Measurements from ENCODE around the gene PPP1R9A. TPM values are rescaled to one million over a fixed set of nuclear protein-coding genes. Genes with fewer than 3 reads are reported as not detected.

PPP1R9A gene
- total and polyA plus RNA-seq, 4 donors, result 2.2 to 59.1 (median 14.6) TPM

DNA sequence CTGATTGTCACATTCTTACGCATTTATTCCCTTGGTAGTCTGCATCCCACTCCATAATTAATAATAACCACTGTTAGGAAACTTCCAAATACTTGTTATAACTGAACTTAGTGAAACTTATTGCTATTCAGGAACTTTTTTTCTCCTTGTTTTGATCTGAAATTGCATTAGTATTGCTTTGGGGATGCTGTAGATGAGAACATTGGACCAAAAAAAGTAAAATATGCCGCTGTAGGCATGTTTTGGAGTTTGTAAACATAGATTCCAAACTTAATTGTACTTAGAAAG lies 1.7 kb downstream of the PPP1R9A start:
- DNase-seq (no peak), ATAC-seq (ENCODE audit: insufficient read depth, low FRiP score) (no peak)
- Histone ChIP-seq H3K4me1 (ENCODE audit: control insufficient read depth in 5 of 5, insufficient read depth in 5 of 5, low read length in 5 of 5) (peaks cover 0 to 11% (median 2%) of the 10 kb centered on the region in 5 donors), H3K4me3 (no peak overlapping the region), H3K36me3 (ENCODE audit: control insufficient read depth in 4 of 4, insufficient read depth in 4 of 4, low read length in 4 of 4) (no peaks in the 10 kb centered on the region), H3K27me3 (ENCODE audit: control insufficient read depth in 3 of 3, insufficient read depth in 3 of 3, low read length in 2 of 3) (peaks cover 0 to 10% (median 9%) of the 10 kb centered on the region in 3 donors), H3K9ac (ENCODE audit: insufficient read depth in 1 of 2, low read length in 2 of 2) (peak overlapping the region in 1 of 2 donors; percentile 85), H3K9me3 (ENCODE audit: control insufficient read depth in 4 of 4, insufficient read depth in 3 of 4, low read length in 3 of 4) (peaks cover 0 to 3% (median 0%) of the 10 kb centered on the region in 4 donors), H3K27ac (ENCODE audit: low read depth in 1 of 2, low read length in 1 of 2) (no peak overlapping the region)
- WGBS, 2 donors, result 64 to 80% methylated on average over 2 of the region's 2 CpGs
- TF ChIP-seq, protein P1, sequence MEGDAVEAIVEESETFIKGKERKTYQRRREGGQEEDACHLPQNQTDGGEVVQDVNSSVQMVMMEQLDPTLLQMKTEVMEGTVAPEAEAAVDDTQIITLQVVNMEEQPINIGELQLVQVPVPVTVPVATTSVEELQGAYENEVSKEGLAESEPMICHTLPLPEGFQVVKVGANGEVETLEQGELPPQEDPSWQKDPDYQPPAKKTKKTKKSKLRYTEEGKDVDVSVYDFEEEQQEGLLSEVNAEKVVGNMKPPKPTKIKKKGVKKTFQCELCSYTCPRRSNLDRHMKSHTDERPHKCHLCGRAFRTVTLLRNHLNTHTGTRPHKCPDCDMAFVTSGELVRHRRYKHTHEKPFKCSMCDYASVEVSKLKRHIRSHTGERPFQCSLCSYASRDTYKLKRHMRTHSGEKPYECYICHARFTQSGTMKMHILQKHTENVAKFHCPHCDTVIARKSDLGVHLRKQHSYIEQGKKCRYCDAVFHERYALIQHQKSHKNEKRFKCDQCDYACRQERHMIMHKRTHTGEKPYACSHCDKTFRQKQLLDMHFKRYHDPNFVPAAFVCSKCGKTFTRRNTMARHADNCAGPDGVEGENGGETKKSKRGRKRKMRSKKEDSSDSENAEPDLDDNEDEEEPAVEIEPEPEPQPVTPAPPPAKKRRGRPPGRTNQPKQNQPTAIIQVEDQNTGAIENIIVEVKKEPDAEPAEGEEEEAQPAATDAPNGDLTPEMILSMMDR (IDR thresholded peaks at IDR 0.05; ENCODE audit: control extremely low read depth, extremely low read depth), result no peak

GRCh38 chr7:94912085-94912484 lies 4.7 kb downstream of the PPP1R9A start:
- Histone ChIP-seq H3K4me1 (ENCODE audit: control insufficient read depth in 5 of 5, insufficient read depth in 5 of 5, low read length in 5 of 5) (peaks cover 0 to 11% (median 2%) of the 10 kb centered on the region in 5 donors), H3K9me3 (ENCODE audit: control insufficient read depth in 4 of 4, insufficient read depth in 3 of 4, low read length in 3 of 4) (peaks cover 0 to 3% (median 0%) of the 10 kb centered on the region in 4 donors), H3K27ac (ENCODE audit: low read depth in 1 of 2, low read length in 1 of 2) (no peak overlapping the region), H3K36me3 (ENCODE audit: control insufficient read depth in 4 of 4, insufficient read depth in 4 of 4, low read length in 4 of 4) (no peaks in the 10 kb centered on the region), H3K4me3 (no peak overlapping the region), H3K9ac (ENCODE audit: insufficient read depth in 1 of 2, low read length in 2 of 2) (no peak overlapping the region), H3K27me3 (ENCODE audit: control insufficient read depth in 3 of 3, insufficient read depth in 3 of 3, low read length in 2 of 3) (peaks cover 0 to 12% (median 10%) of the 10 kb centered on the region in 3 donors)
- ATAC-seq (ENCODE audit: insufficient read depth, low FRiP score) (no peak), DNase-seq (no peak)
- TF ChIP-seq, protein P1 (IDR thresholded peaks at IDR 0.05; ENCODE audit: control extremely low read depth, extremely low read depth), result no peak

DNA sequence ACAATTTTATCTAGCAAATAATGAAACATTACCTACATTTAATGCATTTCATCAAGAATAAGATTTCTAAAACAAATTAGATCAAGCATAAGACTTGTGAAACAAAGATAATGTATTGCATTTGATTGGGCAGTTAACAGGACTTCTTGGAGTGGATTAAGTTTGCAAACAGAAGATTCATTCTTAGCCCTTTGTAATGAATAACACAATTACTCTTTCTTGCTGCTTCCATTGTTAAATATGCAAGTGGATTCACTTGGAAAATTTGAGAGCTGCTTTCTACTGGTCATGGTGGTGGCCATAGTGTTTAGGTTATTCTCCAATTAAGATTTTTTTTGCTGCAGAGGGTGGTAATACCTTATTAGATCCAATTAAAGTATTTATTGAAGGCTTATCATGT lies 6.0 kb downstream of the PPP1R9A start:
- peaks cover 0 to 7% (median 2%) of the 10 kb centered on the region in 5 donors for H3K4me1 ChIP-seq (ENCODE audit: control insufficient read depth in 5 of 5, insufficient read depth in 5 of 5, low read length in 5 of 5)
- ATAC-seq (ENCODE audit: insufficient read depth, low FRiP score) (no peak), DNase-seq (no peak)
- no peaks in the 10 kb centered on the region for H3K9me3 ChIP-seq (ENCODE audit: control insufficient read depth in 4 of 4, insufficient read depth in 3 of 4, low read length in 3 of 4)
- no peak overlapping the region for H3K9ac ChIP-seq (ENCODE audit: insufficient read depth in 1 of 2, low read length in 2 of 2)
- no peak overlapping the region for H3K4me3 ChIP-seq
- peaks cover 0 to 12% (median 10%) of the 10 kb centered on the region in 3 donors for H3K27me3 ChIP-seq (ENCODE audit: control insufficient read depth in 3 of 3, insufficient read depth in 3 of 3, low read length in 2 of 3)
- no peak overlapping the region for H3K27ac ChIP-seq (ENCODE audit: low read depth in 1 of 2, low read length in 1 of 2)
- H3K36me3 ChIP-seq (ENCODE audit: control insufficient read depth in 4 of 4, insufficient read depth in 4 of 4, low read length in 4 of 4), result no peaks in the 10 kb centered on the region
- TF ChIP-seq, protein P1 (IDR thresholded peaks at IDR 0.05; ENCODE audit: control extremely low read depth, extremely low read depth), result no peak

DNA sequence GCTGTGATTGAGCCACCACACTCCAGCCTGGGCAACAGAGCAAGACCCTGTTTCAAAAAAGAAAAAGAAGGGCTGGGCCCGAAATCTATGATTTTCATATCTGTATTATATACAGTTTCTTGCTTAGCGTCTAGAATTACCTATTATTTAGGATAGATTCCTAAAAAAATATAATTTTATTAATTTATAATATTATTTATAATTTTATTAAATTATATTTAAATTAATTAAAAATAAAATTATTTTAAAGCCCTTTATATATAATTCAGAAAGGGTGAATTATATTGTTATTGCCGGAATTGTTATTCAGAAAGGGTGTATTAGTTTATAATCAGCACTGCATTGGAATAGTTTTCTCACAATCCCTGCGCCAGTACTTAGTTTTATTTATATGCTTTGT lies 14.5 kb downstream of the PPP1R9A start:
- no peak overlapping the region for H3K27ac ChIP-seq (ENCODE audit: low read depth in 1 of 2, low read length in 1 of 2)
- DNase-seq (no peak), ATAC-seq (ENCODE audit: insufficient read depth, low FRiP score) (no peak)
- H3K36me3 ChIP-seq (ENCODE audit: control insufficient read depth in 4 of 4, insufficient read depth in 4 of 4, low read length in 4 of 4), result no peaks in the 10 kb centered on the region
- no peaks in the 10 kb centered on the region for H3K4me1 ChIP-seq (ENCODE audit: control insufficient read depth in 5 of 5, insufficient read depth in 5 of 5, low read length in 5 of 5)
- TF ChIP-seq, protein P1 (IDR thresholded peaks at IDR 0.05; ENCODE audit: control extremely low read depth, extremely low read depth), result no peak
- H3K9me3 ChIP-seq (ENCODE audit: control insufficient read depth in 4 of 4, insufficient read depth in 3 of 4, low read length in 3 of 4), result no peaks in the 10 kb centered on the region
- 96% methylated on average over 4 of the region's 4 CpGs for WGBS, 2 donors
- no peak overlapping the region for H3K9ac ChIP-seq (ENCODE audit: insufficient read depth in 1 of 2, low read length in 2 of 2)
- no peaks in the 10 kb centered on the region for H3K27me3 ChIP-seq (ENCODE audit: control insufficient read depth in 3 of 3, insufficient read depth in 3 of 3, low read length in 2 of 3)
- no peak overlapping the region for H3K4me3 ChIP-seq

Measured in lung (tissue), 12 donors.